Keratinocyte (primary cell): ENCODE data around the gene TEN1.

Source experiments
- CTCF ChIP-seq, 3 experiments: IDR thresholded peaks in 1 of 3; conservative IDR thresholded peaks in 1 of 3; optimal IDR thresholded peaks in 1 of 3; 2 replicates in 2 of 3; 3 replicates in 1 of 3; pipeline versions ENCODE3 to v1.5.1; 2011; ENCODE audit warnings: low read length in 3 of 3, mild to moderate bottlenecking in 3 of 3, moderate library complexity in 2 of 3, control low read depth in 1 of 3, inconsistent platforms in 1 of 3; ENCODE audit not compliant: insufficient read depth in 2 of 3; ENCODE audit errors: extremely low read depth in 1 of 3
- EZH2 ChIP-seq: IDR thresholded peaks from one replicate; pipeline ENCODE4 v1.6.1; 2012; ENCODE audit warnings: inconsistent platforms, mild to moderate bottlenecking, low read length, moderate library complexity

- TF ChIP-seq CTCF (optimal IDR thresholded peaks at IDR 0.05 in 1 of 3, IDR thresholded peaks at IDR 0.05 in 1 of 3, conservative IDR thresholded peaks at IDR 0.05 in 1 of 3; ENCODE audit: extremely low read depth in 1 of 3, insufficient read depth in 2 of 3, low read length in 3 of 3): no peak
- TF ChIP-seq EZH2: no peak
These were observed 44.2 kb downstream of the TEN1 start for GRCh38 chr17:76022973-76023899.
